Ramos (cell line): ENCODE data around the gene CCDC68.

Experiments used
- in situ Hi-C: fragments of 300-500 bp; cut with MboI; formaldehyde crosslinking; loops from one replicate; pipeline ENCODE4 v1.14.3; 2022; ENCODE audit warnings: low sequenced_read_pairs; ENCODE audit not compliant: unreplicated experiment

The CCDC68 gene

DNA sequence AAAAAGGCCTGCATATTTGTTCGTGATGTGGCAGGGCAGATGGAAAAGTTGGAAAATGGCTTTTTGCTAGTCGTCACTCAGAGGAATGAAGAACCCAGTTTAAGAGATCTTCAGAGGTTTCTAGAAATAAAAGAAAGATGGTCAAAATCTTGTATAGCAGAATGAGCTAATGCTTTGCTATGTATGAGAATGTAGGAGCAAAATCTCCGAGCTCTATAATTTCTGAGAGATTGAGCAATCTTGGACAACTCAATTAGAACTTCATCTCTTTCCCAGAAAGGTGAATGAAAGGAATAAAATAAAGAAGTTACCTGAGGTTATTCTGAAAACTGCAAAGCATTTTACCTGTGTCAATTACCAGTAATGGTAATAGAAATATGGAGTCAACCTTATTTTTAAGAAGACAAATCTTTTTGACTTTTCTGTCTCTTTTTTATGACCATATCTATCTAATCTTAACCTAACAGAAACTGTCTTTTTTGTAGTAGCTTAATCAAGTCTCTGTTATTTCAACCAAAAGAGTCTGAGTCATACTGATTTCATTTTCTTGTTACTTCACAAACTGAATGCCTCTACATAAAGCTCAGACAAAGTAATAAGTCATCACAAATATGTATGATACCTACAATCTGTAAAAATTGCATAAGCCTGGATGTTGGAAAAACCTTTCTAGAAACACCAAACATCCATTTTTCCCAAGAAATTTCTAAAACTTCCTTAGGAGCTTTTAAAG, 32.5 kb downstream of the CCDC68 start:
- in situ Hi-C loops, result no loop called here

DNA sequence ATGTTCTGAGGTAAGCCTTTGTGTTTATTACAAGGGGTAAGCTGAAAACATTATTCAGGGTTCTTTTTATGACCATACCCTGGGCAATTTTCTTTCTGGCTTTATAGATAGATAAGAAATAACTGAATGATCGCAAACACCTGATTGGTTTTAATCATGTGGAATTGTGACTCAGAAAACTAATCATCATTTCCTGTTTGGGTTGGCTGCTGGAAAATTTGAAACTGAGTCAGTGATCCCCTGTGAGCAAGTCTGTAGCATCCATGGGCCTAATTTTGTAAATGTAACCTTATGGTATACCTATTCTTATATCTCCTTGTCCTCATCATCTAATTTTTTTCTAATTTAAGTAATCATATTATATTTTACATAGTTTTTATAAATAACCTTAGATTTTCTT, 34.3 kb downstream of the CCDC68 start:
- in situ Hi-C loops, result no loop called here

GRCh38 chr18:54923339-54923956, 35.8 kb downstream of the CCDC68 start:
- in situ Hi-C loops, result no loop called here

GRCh38 chr18:54919412-54919811, 39.8 kb downstream of the CCDC68 start:
- in situ Hi-C loops, result no loop called here

DNA sequence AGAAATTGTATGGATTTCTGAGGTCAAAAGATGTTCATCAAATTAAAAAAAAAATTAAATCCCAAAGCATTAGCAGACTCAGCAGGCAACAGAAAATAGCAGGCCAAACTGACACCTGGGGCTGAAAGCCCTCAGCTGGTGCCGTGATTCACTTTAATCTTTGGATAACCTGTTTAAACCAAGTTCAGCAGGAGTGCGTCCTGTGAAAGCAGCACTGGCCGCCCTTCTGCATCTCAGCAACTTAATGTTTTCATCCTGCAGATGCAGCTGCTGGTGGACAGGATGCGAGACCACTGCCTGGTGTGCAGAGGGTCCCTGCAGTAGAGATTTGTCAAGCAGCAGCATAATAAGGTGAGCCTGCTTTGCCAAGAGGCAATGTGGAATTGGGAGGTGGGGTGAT, 41.2 kb downstream of the CCDC68 start:
- in situ Hi-C loops, result no loop called here

- in situ Hi-C loops, result no loop called here
Observed at GRCh38 chr18:54916507-54916906, 42.8 kb downstream of the CCDC68 start.

- in situ Hi-C loops, result no loop called here
Observed at GRCh38 chr18:54914816-54915215, 44.4 kb downstream of the CCDC68 start.

DNA sequence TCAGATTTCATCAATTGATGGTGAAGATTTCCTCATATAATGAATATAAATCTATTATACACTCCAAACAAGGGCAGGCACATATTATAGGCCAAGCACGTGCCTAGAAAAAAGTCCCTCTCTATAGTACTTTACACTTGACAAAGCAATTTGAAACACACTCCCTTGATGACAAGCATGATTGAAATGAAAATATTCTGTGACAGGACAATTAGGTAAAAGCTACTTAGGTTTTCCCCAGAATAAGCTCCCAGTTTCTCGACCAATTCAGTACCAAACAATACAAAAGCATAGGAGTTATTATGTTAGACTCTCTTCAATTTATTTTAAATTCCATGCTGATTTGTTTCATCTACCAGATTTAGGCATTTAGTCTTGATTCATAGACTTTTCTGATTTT, 47.7 kb downstream of the CCDC68 start:
- in situ Hi-C loops, result no loop called here

DNA sequence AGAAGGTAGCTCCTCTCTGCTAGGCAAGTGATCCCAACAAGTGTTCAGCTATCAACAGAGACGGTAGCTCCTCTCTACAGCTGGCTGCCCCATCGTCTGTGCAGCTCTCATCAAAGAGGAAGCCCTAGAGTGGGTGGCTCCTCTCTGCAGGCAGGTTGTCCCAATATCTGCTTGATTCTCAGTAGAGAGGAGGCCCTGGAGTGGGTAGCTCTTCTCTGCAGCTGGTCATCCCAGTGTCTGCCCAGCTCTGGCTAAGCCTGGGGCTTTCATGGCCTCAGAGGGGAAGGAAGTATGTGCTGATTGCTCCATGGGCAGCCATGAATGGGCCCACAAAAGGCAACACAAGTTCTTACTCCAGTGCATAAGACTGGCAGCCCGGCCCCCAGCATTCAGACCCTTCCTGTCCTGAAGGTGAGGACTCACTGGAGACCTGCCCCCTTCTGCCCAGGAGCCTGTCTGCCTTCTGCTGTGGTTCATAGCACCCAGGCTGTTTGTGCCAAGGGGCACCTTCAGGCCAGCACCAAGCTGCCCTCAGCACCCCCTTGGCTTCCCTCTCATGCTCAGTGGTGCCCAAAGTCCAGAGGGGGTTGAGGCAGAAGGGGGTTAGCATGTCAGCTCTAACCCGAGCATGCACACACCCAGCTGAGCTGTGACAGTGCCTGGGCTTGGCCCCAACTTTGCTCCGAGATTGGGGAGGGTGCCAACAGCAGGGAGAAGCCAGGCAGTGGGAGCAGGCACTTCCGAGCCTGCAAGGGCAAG, 48.9 kb downstream of the CCDC68 start:
- in situ Hi-C loops, result no loop called here

- in situ Hi-C loops, result no loop called here
Observed at GRCh38 chr18:54909538-54909937, 49.7 kb downstream of the CCDC68 start.

GRCh38 chr18:54906331-54907185, 52.7 kb downstream of the CCDC68 start:
- in situ Hi-C loops, result no loop called here

- in situ Hi-C loops, result no loop called here
Observed at GRCh38 chr18:54905629-54906028, 53.6 kb downstream of the CCDC68 start.

DNA sequence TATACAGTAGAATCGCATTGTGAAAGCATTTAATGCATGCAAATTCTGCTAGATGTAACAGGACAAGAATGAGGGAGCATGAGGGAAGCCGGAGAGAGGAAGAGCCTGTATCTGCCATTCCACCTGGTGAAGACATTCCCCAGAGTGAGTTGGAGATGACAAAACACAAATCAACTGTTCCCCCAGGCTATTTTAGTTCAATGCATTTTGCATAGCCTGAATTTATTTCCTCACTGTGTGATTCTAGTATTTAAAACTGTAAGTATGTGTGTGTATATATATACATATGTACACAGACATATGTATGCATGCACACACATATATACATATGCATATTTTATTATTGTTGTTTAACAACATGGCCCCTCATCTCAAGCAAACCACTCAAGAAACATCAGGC, 54.7 kb downstream of the CCDC68 start:
- in situ Hi-C loops, result no loop called here

- in situ Hi-C loops, result no loop called here
Observed at GRCh38 chr18:54900290-54900689, 59.0 kb downstream of the CCDC68 start.

DNA sequence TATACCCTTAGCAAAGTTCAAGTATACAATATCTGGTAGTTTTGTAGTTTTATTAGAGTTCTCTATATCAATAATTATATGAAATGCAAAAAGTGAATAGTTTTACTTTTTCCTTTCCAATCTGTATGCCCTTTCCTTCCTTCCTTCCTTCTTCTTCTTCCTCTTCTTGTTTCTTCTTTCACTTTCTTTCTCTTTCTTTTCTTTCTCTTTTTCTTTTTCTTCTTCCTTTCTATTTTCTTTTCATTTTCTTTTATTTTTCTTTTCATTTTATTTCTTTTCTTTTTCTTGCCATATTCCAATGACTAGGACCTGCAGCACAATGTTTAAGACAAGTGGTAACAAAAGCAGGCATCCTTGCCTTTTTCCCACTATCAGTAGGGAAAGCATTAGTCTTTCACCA, 59.8 kb downstream of the CCDC68 start:
- in situ Hi-C loops, result no loop called here

GRCh38 chr18:54888933-54889332, 70.3 kb downstream of the CCDC68 start:
- in situ Hi-C loops, result no loop called here

DNA sequence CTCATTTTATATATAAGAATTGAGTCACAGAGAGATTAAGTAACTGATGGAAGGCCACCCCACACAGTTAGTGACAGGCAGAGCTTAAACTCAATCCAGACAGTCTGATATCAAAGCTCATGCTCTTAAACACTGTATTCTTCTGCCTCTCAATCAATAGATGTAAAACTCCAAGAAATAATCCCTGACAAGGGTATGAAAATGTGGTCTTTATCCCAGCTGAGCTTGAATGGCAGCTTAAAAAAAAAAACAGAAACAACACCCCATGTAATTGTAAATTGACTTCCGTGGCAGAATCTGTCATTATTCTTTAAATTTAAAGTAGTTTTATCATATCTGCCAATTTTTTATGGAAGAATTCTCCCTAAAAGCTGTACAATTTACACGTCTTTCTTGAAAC, 70.9 kb downstream of the CCDC68 start:
- in situ Hi-C loops, result no loop called here

DNA sequence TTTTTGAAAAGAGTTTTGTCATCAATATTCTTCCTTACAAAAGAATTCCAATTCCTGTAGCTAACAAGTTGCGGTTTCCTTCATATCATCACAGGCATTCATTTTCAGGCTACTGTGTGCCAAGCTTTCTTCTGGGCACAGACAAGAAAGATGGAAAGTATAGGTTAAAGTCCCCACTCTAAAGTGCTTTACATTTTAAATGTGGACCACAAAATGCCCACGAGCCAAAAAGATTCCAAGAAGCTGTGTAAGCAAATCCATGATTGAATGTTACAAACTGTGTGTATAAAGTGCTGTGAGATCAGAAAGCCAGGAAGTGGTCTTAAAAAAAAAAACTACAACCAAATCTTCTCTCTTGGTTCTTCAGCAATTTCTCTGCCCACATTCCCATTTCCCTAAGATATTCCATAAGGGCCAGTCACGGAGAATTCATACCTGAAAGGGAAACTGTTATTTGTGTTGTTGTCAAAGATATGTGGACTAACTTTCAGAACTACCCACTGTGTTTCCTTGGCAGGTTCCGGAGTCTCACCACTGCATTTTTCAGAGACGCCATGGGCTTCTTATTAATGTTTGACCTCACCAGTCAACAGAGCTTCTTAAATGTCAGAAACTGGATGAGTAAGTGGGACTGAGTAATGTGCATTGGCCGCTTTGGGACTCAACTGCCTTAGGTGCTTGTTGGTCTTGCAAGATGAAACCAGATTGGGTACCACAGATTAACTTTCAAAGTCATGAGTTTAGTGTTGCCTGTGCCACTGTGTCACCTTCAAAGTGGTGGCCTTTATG, 75.3 kb downstream of the CCDC68 start:
- in situ Hi-C loops, result no loop called here

- in situ Hi-C loops, result no loop called here
Observed at GRCh38 chr18:54882318-54882717, 76.9 kb downstream of the CCDC68 start.
